Stomach smooth muscle (tissue), 2 donors: ENCODE results near the gene CNNM2.

Source experiments
- H3K27ac ChIP-seq: one replicate; pipeline ENCODE4 v1.7.0; 2013; ENCODE audit warnings: mild to moderate bottlenecking, low read length, inconsistent platforms
- H3K27me3 ChIP-seq, 2 donors: one replicate each; pipeline ENCODE4 v1.7.0; 2013; ENCODE audit warnings: low read length in 2 of 2; ENCODE audit not compliant: insufficient read depth in 2 of 2, control insufficient read depth in 1 of 2
- H3K36me3 ChIP-seq, 2 donors: one replicate each; pipeline ENCODE4 v1.7.0; 2013; ENCODE audit warnings: low read length in 2 of 2; ENCODE audit not compliant: control insufficient read depth in 2 of 2, insufficient read depth in 2 of 2
- H3K4me1 ChIP-seq: one replicate; pipeline ENCODE4 v1.7.0; 2013; ENCODE audit warnings: low read length; ENCODE audit not compliant: control insufficient read depth, insufficient read depth
- H3K4me3 ChIP-seq, 2 donors: one replicate each; pipeline ENCODE4 v1.7.0; 2013; ENCODE audit warnings: low read length in 2 of 2
- H3K9ac ChIP-seq, 2 donors: one replicate each; pipeline ENCODE4 v1.7.0; 2013; ENCODE audit warnings: low read length in 2 of 2, mild to moderate bottlenecking in 1 of 2
- H3K9me3 ChIP-seq, 2 donors: one replicate each; pipeline ENCODE4 v1.7.0; 2013; ENCODE audit warnings: low read length in 2 of 2; ENCODE audit not compliant: control insufficient read depth in 2 of 2
- donor health status: healthy.
- donor health status: Pancreatic carcinoma.

The CNNM2 gene

DNA sequence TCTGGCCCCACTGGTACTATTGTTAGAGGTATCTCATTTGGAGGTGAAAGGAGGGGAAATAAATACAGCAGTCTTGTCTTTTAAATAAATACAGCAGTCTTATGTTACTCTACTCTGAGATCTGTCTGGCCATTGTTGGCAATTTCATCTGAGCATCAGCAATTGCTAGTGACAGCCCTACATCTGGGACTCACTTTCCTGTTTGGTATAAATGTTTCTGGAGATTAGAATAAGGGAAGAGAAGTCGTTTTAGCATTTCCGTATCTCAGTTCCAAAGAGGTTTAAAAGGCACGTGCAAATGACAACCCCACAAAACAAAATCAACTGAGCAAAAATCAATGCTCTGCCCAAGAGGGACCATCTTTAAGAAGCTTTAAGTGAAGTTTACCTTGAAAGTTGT, 18.1 kb upstream of the CNNM2 start:
- H3K27ac ChIP-seq = no peak overlapping the region
- H3K9me3 ChIP-seq = no peaks in the 10 kb centered on the region
- no peaks in the 10 kb centered on the region for H3K27me3 ChIP-seq
- H3K4me1 ChIP-seq = peaks cover 3% of the 10 kb centered on the region
- no peak overlapping the region for H3K4me3 ChIP-seq
- no peak overlapping the region for H3K9ac ChIP-seq
- peaks cover 3% of the 10 kb centered on the region in 2 donors for H3K36me3 ChIP-seq

DNA sequence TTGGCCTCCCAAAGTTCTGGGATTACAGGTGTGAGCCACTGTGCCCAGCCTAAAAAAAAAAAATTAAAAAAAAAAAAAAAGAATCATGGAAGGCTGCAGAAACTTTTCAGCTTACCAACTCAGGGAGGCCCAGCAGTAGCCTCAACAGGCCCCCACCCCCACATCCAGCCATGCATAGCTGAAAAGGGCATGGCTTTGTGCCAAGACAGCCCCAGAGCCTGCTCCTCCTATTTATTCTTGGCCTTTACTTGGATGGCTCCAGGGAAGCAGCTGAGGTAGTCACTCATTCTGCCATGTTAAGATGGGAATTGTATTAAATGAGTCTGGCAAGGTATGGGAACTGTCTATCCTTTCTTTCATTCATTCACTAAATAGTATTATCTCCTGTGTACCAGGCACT, 13.7 kb upstream of the CNNM2 start:
- peaks cover 3% of the 10 kb centered on the region for H3K4me1 ChIP-seq
- H3K27ac ChIP-seq = no peak overlapping the region
- H3K36me3 ChIP-seq = peaks cover 0 to 3% of the 10 kb centered on the region in 2 donors
- no peaks in the 10 kb centered on the region for H3K27me3 ChIP-seq
- no peak overlapping the region for H3K4me3 ChIP-seq
- H3K9ac ChIP-seq = no peak overlapping the region
- no peaks in the 10 kb centered on the region for H3K9me3 ChIP-seq

- no peaks in the 10 kb centered on the region for H3K27me3 ChIP-seq
- no peaks in the 10 kb centered on the region for H3K36me3 ChIP-seq
- H3K4me3 ChIP-seq = no peak overlapping the region
- H3K9me3 ChIP-seq = no peaks in the 10 kb centered on the region
- peaks cover 3% of the 10 kb centered on the region for H3K4me1 ChIP-seq
- H3K9ac ChIP-seq = no peak overlapping the region
- H3K27ac ChIP-seq = no peak overlapping the region
These were observed 11.6 kb upstream of the CNNM2 start for GRCh38 chr10:102906507-102906906.

DNA sequence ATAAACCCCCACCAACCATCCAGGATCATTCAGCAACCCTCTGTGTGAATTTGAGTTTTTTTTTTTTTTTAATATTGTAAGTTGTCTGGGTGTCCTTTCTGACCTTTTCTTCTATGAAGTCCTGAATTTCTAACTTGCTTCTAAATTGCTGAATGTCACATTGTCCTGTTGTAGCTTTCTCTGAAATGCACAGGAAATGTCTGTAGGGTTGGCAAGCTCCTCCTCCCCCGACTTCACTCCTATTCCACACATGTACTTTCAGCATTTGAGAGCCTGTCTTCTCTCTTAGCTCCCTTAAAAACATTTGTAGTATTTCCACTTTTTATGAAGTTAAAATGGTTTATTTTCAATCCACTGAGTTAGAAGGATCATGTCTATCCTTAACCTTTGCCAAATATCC, 3.3 kb upstream of the CNNM2 start:
- Histone ChIP-seq H3K9me3 (no peaks in the 10 kb centered on the region), H3K9ac (no peak overlapping the region), H3K4me1 (peaks cover 19% of the 10 kb centered on the region), H3K4me3 (no peak overlapping the region), H3K27me3 (no peaks in the 10 kb centered on the region), H3K27ac (no peak overlapping the region), H3K36me3 (no peaks in the 10 kb centered on the region)

DNA sequence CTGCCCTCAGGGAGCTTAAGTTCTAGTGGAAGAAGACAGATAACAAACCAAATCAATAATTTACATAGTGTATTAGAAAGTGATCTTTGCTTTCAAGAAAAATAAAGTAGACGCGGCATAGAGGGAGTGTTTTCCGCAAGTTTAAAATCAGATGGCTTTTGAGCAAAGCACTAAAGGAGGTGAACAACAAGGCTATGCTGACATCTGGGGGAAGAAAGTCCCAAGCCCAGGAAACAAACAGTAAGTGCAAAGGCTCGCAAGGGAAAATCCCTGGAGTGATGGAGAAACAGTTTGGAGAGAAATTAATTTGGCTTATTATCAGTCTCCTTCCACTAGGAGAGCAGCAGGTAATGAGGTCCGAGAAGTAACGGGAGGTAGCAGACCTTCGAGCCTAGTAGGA, 1.9 kb upstream of the CNNM2 start:
- no peak overlapping the region for H3K27ac ChIP-seq

DNA sequence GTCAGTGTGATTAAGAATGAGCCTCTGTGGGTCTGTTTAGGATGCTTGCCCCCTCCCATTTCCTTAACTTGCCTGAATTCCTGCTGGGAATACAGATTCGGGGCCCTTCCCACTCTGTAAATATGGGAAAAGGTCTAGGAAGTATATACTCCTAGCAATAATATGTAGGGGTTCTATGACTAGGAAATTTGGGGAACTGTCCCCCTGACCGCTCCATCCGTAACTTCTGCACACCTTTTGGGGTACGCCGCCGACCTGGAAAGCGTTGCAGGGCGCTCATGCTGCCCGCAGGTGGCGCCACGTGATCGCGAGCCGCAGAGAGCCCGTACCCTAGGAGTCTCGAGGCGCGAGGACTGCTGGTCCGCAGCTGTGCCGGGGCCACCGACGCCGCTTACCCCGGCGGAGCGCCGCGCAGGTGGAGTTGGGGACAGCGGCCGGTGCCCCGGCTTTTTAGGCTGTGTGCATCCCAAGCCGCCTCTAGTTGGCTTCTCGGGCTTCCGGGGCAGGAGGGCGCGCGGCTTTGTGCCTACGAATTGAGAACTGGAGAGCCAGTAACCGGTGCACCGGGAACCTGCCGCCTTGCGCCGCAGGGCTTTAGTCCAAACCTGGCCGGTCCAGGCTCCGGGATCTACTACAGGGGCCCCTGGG, 656 bp upstream of the CNNM2 start:
- Histone ChIP-seq H3K4me1 (peaks cover 30% of the 10 kb centered on the region), H3K9ac (peak overlapping the region in 1 of 2 donors; percentile 29), H3K27me3 (no peaks in the 10 kb centered on the region), H3K36me3 (no peaks in the 10 kb centered on the region), H3K4me3 (peak overlapping the region; percentile 94 to 95), H3K9me3 (no peaks in the 10 kb centered on the region), H3K27ac (peak overlapping the region; percentile 76)

More for the DNA sequence above, 1.9 kb upstream of the CNNM2 start:
- Histone ChIP-seq H3K4me1 (peaks cover 29% of the 10 kb centered on the region), H3K27me3 (no peaks in the 10 kb centered on the region), H3K4me3 (no peak overlapping the region), H3K36me3 (no peaks in the 10 kb centered on the region), H3K9ac (no peak overlapping the region), H3K9me3 (no peaks in the 10 kb centered on the region)

- H3K9ac ChIP-seq = peak overlapping the region; percentile 71 to 81
- peak overlapping the region; percentile 94 to 95 for H3K4me3 ChIP-seq
- peaks cover 30% of the 10 kb centered on the region for H3K4me1 ChIP-seq
- H3K27ac ChIP-seq = peak overlapping the region; percentile 69
- H3K36me3 ChIP-seq = no peaks in the 10 kb centered on the region
- H3K27me3 ChIP-seq = no peaks in the 10 kb centered on the region
- no peaks in the 10 kb centered on the region for H3K9me3 ChIP-seq
These were observed 737 bp downstream of the CNNM2 start for GRCh38 chr10:102918817-102919245.

DNA sequence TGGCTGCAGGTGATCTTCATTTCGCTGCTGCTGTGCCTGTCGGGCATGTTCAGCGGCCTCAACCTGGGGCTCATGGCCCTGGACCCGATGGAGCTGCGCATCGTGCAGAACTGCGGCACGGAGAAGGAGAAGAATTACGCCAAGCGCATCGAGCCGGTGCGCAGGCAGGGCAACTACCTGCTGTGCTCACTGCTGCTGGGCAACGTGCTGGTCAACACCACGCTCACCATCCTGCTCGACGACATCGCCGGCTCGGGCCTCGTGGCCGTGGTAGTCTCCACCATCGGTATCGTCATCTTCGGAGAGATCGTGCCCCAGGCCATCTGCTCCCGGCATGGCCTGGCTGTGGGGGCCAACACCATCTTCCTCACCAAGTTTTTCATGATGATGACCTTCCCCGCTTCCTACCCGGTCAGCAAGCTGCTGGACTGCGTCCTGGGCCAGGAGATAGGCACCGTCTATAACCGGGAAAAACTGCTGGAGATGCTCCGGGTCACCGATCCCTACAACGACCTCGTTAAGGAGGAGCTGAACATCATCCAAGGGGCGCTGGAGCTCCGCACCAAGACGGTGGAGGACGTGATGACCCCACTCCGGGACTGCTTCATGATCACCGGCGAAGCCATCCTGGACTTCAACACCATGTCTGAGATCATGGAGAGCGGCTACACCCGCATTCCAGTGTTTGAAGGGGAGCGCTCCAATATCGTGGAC, 1.3 kb downstream of the CNNM2 start:
- Histone ChIP-seq H3K36me3 (no peaks in the 10 kb centered on the region), H3K9me3 (no peaks in the 10 kb centered on the region), H3K4me1 (peaks cover 30% of the 10 kb centered on the region), H3K27me3 (no peaks in the 10 kb centered on the region), H3K4me3 (peak overlapping the region; percentile 94 to 95), H3K27ac (no peak overlapping the region), H3K9ac (peak overlapping the region; percentile 36 to 81)

DNA sequence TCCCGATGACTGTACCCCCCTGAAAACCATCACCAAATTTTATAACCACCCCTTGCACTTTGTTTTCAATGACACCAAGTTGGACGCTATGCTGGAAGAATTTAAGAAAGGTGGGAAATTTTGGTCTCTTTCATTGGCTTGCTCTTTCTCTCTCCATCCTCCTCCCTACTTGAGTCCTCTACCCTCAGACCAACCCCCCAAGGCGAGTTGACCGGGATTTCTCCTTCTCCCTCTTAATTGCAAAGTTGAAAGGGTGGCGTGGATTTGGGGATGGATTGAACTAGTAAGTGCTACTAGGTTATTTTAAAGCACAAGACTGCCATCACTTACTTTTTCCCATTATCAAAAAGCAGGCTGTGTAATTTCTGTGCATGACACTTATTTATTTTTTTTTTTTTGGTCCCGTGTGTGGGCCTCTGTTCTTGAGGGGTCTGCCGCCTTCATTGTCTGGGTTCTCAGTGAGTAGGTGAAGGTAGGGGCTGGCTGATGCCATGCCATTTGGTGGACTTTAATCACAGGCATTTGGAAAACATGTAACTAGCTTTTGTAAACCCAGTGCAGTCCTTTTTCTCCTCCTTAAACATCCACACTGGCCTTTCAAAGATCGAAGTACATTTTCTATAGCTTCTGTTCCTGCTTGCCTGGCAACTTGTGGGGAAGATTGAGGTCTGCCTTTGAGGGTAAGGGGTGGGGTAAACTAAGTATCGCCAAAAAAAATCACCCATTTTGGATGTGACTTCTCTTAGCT, 2.1 kb downstream of the CNNM2 start:
- Histone ChIP-seq H3K4me3 (peak overlapping the region; percentile 94 to 95), H3K9ac (peak overlapping the region; percentile 28 to 36), H3K9me3 (no peaks in the 10 kb centered on the region), H3K27me3 (no peaks in the 10 kb centered on the region), H3K4me1 (peaks cover 30% of the 10 kb centered on the region), H3K36me3 (no peaks in the 10 kb centered on the region), H3K27ac (no peak overlapping the region)

DNA sequence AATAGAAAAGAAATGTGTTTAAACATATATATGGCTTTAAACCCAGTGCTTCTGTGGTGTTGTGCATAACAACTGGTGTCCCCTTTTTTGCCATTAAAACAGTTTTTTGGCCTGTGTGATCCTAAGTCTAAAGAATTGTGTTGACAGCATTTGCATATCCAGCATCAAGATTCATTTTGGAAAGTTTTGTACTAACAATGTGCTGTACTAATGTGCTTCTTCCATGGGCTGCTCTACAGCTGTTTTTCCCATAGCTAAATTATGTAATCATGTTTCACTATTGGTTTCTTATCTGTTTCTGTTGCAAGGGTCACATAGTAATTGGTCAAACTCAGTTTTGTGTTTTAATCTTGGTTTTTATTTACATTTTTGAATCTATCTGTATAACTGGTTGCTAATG, 5.5 kb downstream of the CNNM2 start:
- Histone ChIP-seq H3K9me3 (no peaks in the 10 kb centered on the region), H3K9ac (no peak overlapping the region), H3K27ac (no peak overlapping the region), H3K27me3 (no peaks in the 10 kb centered on the region), H3K4me3 (no peak overlapping the region), H3K4me1 (peaks cover 21% of the 10 kb centered on the region), H3K36me3 (no peaks in the 10 kb centered on the region)
